Trophoblast cell (in vitro differentiated cells and primary cell): ENCODE measurements around the gene C11orf16.
A peak's percentile ranks its signal among the peaks of the same experiment; 100 is the strongest.

Experiments used
- DNase-seq, 2 donors: peaks; one replicate each; pipeline ENCODE4 v3.0.0-alpha.2; 2016
- H2AFZ ChIP-seq: 2 replicates; pipeline ENCODE4 v1.6.1; 2013; ENCODE audit warnings: low read length, moderate library complexity, mild to moderate bottlenecking; ENCODE audit not compliant: insufficient read depth, poor library complexity
- H2AK5ac ChIP-seq: 2 replicates; pipeline ENCODE4 v1.6.1; 2013; ENCODE audit warnings: mild to moderate bottlenecking, low read length
- H2BK120ac ChIP-seq: 2 replicates; pipeline ENCODE4 v1.6.1; 2013; ENCODE audit warnings: low read length, mild to moderate bottlenecking, moderate library complexity; ENCODE audit not compliant: insufficient read depth, poor library complexity
- H2BK12ac ChIP-seq: 2 replicates; pipeline ENCODE4 v1.6.1; 2013; ENCODE audit warnings: mild to moderate bottlenecking, low read length, moderate library complexity
- H2BK5ac ChIP-seq: 2 replicates; pipeline ENCODE4 v1.6.1; 2013; ENCODE audit warnings: low read length, low read depth, moderate library complexity, mild to moderate bottlenecking; ENCODE audit not compliant: poor library complexity
- H3K14ac ChIP-seq: 2 replicates; pipeline ENCODE4 v1.6.1; 2013; ENCODE audit warnings: mild to moderate bottlenecking, low read length
- H3K18ac ChIP-seq: 2 replicates; pipeline ENCODE4 v1.6.1; 2013; ENCODE audit warnings: mild to moderate bottlenecking, low read length
- H3K23ac ChIP-seq: 2 replicates; pipeline ENCODE4 v1.6.1; 2013; ENCODE audit warnings: low read length
- H3K27ac ChIP-seq: 2 replicates; pipeline ENCODE4 v1.5.1; 2013; ENCODE audit warnings: low read depth, mild to moderate bottlenecking, inconsistent platforms, low read length, moderate library complexity
- H3K27me3 ChIP-seq: 2 replicates; pipeline ENCODE4 v1.6.1; 2013; ENCODE audit warnings: inconsistent platforms, mild to moderate bottlenecking, low read length, moderate library complexity; ENCODE audit not compliant: insufficient read depth
- H3K36me3 ChIP-seq, 2 experiments: 1 replicate in 1 of 2; 2 replicates in 1 of 2; pipeline ENCODE4 v1.6.1; 2013; ENCODE audit warnings: low read length in 2 of 2, mild to moderate bottlenecking in 2 of 2, moderate library complexity in 1 of 2; ENCODE audit not compliant: insufficient read depth in 2 of 2, control insufficient read depth in 1 of 2
- H3K4ac ChIP-seq: 2 replicates; pipeline ENCODE4 v1.6.1; 2013; ENCODE audit warnings: low read depth, mild to moderate bottlenecking, low read length, moderate library complexity
- H3K4me1 ChIP-seq, 2 experiments: 1 replicate in 1 of 2; 2 replicates in 1 of 2; pipeline ENCODE4 v1.6.1; 2013; ENCODE audit warnings: low read length in 2 of 2, mild to moderate bottlenecking in 2 of 2, moderate library complexity in 1 of 2; ENCODE audit not compliant: insufficient read depth in 2 of 2, control insufficient read depth in 1 of 2
- H3K4me2 ChIP-seq: 2 replicates; pipeline ENCODE4 v1.6.1; 2013; ENCODE audit warnings: inconsistent platforms, mild to moderate bottlenecking, low read length, moderate library complexity
- H3K4me3 ChIP-seq: 2 replicates; pipeline ENCODE4 v1.5.1; 2013; ENCODE audit warnings: mild to moderate bottlenecking, low read depth, low read length, inconsistent platforms
- H3K79me1 ChIP-seq: one replicate; pipeline ENCODE4 v1.6.1; 2013; ENCODE audit warnings: low read length
- H3K79me2 ChIP-seq: 2 replicates; pipeline ENCODE4 v1.6.1; 2013; ENCODE audit warnings: low read length, mild to moderate bottlenecking; ENCODE audit not compliant: control insufficient read depth, insufficient read depth, poor library complexity
- H3K9ac ChIP-seq: 2 replicates; pipeline ENCODE4 v1.6.1; 2013; ENCODE audit warnings: mild to moderate bottlenecking, low read length
- H3K9me3 ChIP-seq: 2 replicates; pipeline ENCODE4 v1.6.1; 2013; ENCODE audit warnings: low read depth, mild to moderate bottlenecking, control low read depth, inconsistent platforms, low read length; ENCODE audit not compliant: insufficient read depth
- H4K12ac ChIP-seq: 2 replicates; pipeline ENCODE4 v1.6.1; 2013; ENCODE audit warnings: low read depth, mild to moderate bottlenecking, low read length, moderate library complexity
- H4K8ac ChIP-seq: 2 replicates; pipeline ENCODE4 v1.6.1; 2013; ENCODE audit warnings: low read depth, mild to moderate bottlenecking, low read length, moderate library complexity
- H4K91ac ChIP-seq: one replicate; pipeline ENCODE4 v1.6.1; 2013; ENCODE audit warnings: low read depth, mild to moderate bottlenecking, low read length, moderate library complexity
- whole genome bisulfite sequencing: extraction: QIAGEN DNeasy Blood & Tissue Kit; methylation state at CpG from one replicate; pipeline ENCODE4 v1.1.7; 2013; ENCODE audit warnings: missing lambda C conversion rate; ENCODE audit not compliant: insufficient read length, insufficient coverage; ENCODE audit errors: extremely low coverage; 5-methylcytosine and 5-hydroxymethylcytosine counted together

The C11orf16 gene

GRCh38 chr11:8971924-8972316, 39.2 kb upstream of the C11orf16 start:
- Histone ChIP-seq H3K4me2 (no peak overlapping the region), H3K23ac (no peak overlapping the region), H3K18ac (no peak overlapping the region), H4K12ac (no peak overlapping the region), H3K14ac (no peak overlapping the region), H3K27ac (no peak overlapping the region), H3K9ac (no peak overlapping the region), H3K9me3 (no peaks in the 10 kb centered on the region), H2BK120ac (no peak overlapping the region), H2BK12ac (no peak overlapping the region), H2AK5ac (no peak overlapping the region), H3K4me1 (no peaks in the 10 kb centered on the region), H3K36me3 (no peaks in the 10 kb centered on the region), H3K27me3 (no peaks in the 10 kb centered on the region), H2BK5ac (no peak overlapping the region), H3K4me3 (no peak overlapping the region), H3K79me1 (no peaks in the 10 kb centered on the region), H4K8ac (no peak overlapping the region), H4K91ac (no peak overlapping the region), H3K79me2 (no peaks in the 10 kb centered on the region), H3K4ac (no peak overlapping the region), H2AFZ (no peak overlapping the region)
- no peak for DNase-seq
- WGBS = no CpG with 5 or more reads among the region's 1 CpG

GRCh38 chr11:8971196-8971923, 38.6 kb upstream of the C11orf16 start:
- WGBS = no CpG with 5 or more reads among the region's 2 CpGs
- Histone ChIP-seq H3K4me3 (no peak overlapping the region), H4K91ac (no peak overlapping the region), H3K79me1 (no peaks in the 10 kb centered on the region), H4K8ac (no peak overlapping the region), H3K14ac (no peak overlapping the region), H2BK120ac (no peak overlapping the region), H2BK5ac (no peak overlapping the region), H2AK5ac (no peak overlapping the region), H4K12ac (no peak overlapping the region), H2BK12ac (no peak overlapping the region), H3K4me2 (no peak overlapping the region), H3K4ac (no peak overlapping the region), H2AFZ (no peak overlapping the region), H3K18ac (no peak overlapping the region), H3K27ac (no peak overlapping the region), H3K36me3 (no peaks in the 10 kb centered on the region), H3K9me3 (no peaks in the 10 kb centered on the region), H3K79me2 (no peaks in the 10 kb centered on the region), H3K27me3 (no peaks in the 10 kb centered on the region), H3K9ac (no peak overlapping the region), H3K4me1 (no peaks in the 10 kb centered on the region), H3K23ac (no peak overlapping the region)
- DNase-seq = no peak

GRCh38 chr11:8967184-8967583, 34.4 kb upstream of the C11orf16 start:
- no CpG with 5 or more reads among the region's 8 CpGs for WGBS
- no peak overlapping the region for H2BK120ac ChIP-seq

GRCh38 chr11:8964324-8965320, 31.9 kb upstream of the C11orf16 start, which contains the start of gene TMEM9B:
TMEM9B (minus strand) TSS chr11:8964442; CDS start chr11:8964313, 129 bp downstream.
- Histone ChIP-seq H3K79me2 (peaks cover 9% of the 10 kb centered on the region), H3K79me1 (peaks cover 12% of the 10 kb centered on the region), H3K4ac (peak within 1 kb of the TSS; percentile 94), H3K27me3 (no peaks in the 10 kb centered on the region), H2BK12ac (peak within 1 kb of the TSS; percentile 46), H3K9me3 (no peaks in the 10 kb centered on the region), H2AK5ac (peak within 1 kb of the TSS; percentile 79), H3K9ac (peak within 1 kb of the TSS; percentile 92), H3K4me1 (peaks cover 6 to 9% of the 10 kb centered on the region in 2 experiments), H3K4me2 (peak within 1 kb of the TSS; percentile 73), H2AFZ (peak within 1 kb of the TSS; percentile 69), H2BK5ac (peak within 1 kb of the TSS; percentile 81), H3K27ac (peak within 1 kb of the TSS; percentile 74), H3K36me3 (no peaks in the 10 kb centered on the region), H3K14ac (peak within 1 kb of the TSS; percentile 87), H4K91ac (peak within 1 kb of the TSS; percentile 92), H3K4me3 (peak within 1 kb of the TSS; percentile 91), H4K8ac (peak within 1 kb of the TSS; percentile 92), H4K12ac (peak within 1 kb of the TSS; percentile 95), H3K23ac (peak within 1 kb of the TSS; percentile 52), H2BK120ac (peak within 1 kb of the TSS; percentile 91), H3K18ac (peak within 1 kb of the TSS; percentile 90)
- peak; percentile 92 to 93 for DNase-seq
- no CpG with 5 or more reads among the region's 67 CpGs for WGBS

More at GRCh38 chr11:8967184-8967583, 34.4 kb upstream of the C11orf16 start:
- no peak overlapping the region for H3K27ac ChIP-seq
- H2BK5ac ChIP-seq = no peak overlapping the region
- H4K8ac ChIP-seq = no peak overlapping the region
- H4K91ac ChIP-seq = no peak overlapping the region
- H3K23ac ChIP-seq = no peak overlapping the region
- H3K36me3 ChIP-seq = no peaks in the 10 kb centered on the region
- peak in 1 of 2 donors; percentile 17 for DNase-seq
- H3K27me3 ChIP-seq = no peaks in the 10 kb centered on the region
- H3K4me2 ChIP-seq = no peak overlapping the region
- no peak overlapping the region for H2AFZ ChIP-seq
- no peak overlapping the region for H2AK5ac ChIP-seq
- H3K4me3 ChIP-seq = no peak overlapping the region
- no peaks in the 10 kb centered on the region for H3K9me3 ChIP-seq
- H3K18ac ChIP-seq = no peak overlapping the region
- H4K12ac ChIP-seq = no peak overlapping the region
- H2BK12ac ChIP-seq = no peak overlapping the region
- H3K4me1 ChIP-seq = peaks cover 6 to 9% of the 10 kb centered on the region in 2 experiments
- H3K79me2 ChIP-seq = peaks cover 9% of the 10 kb centered on the region
- H3K9ac ChIP-seq = no peak overlapping the region
- H3K79me1 ChIP-seq = peaks cover 12% of the 10 kb centered on the region
- no peak overlapping the region for H3K14ac ChIP-seq
- no peak overlapping the region for H3K4ac ChIP-seq
